ENCODE results near the gene NOVA2. TPM values are rescaled to one million over a fixed set of nuclear protein-coding genes. Genes with fewer than 3 reads are reported as not detected.

Gene NOVA2
- total and polyA plus RNA-seq, 2 donors (not counting 1 experiment from before 2014, with no cell fraction given), result not detected

DNA sequence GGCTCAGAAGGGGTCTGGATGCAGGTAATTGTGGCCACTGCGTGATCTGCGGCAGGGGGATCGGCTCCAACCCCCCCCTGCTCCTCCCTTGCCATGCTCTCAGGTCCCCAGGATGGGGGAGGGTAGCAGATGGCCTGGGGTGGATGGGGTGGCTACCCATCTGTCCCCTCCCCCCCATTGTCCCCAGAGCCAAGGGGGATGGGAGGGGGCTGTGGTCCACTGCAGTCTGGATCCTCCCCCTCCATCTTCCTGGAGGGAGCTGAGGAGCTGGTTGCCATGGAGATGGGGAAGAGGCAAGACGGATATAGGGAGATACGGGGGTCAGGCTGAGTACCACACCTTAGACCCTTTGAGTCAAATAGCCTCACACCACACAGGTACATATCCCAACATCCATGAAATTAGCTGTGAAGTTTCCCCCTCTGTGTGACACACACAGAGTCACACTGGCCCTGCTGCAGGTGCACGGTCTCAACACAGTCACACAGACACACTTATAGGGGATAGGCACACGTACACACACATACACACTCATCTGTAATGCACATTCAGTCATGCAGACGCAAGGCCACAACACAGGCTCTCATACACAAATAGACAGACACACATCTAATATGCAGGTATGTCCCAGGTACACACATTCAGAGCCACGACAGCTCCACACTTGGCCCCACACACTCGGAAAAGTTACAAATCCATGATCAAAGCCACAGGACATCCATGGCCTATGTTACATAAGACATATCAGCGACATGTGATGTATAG is 1.8 kb upstream of the NOVA2 start:
- no peak for DNase-seq
- CTCF ChIA-PET, result interaction anchor here (1.3 kb wide), 1 partner anchor 14 kb away, joined by 4 read pairs; no protein-coding TSS in a partner anchor
- H3K4me1 Mint-ChIP-seq, result peaks cover 18% of the 10 kb centered on the region

More for the DNA sequence above, 1.8 kb upstream of the NOVA2 start:
- H3K27me3 ChIP-seq (replicated peaks in 1 of 4; ENCODE audit: control extremely low read depth in 1 of 4, control insufficient read depth in 3 of 4, insufficient read depth in 4 of 4, low read length in 3 of 4), result peaks cover 0 to 65% (median 34%) of the 10 kb centered on the region in 4 experiments
- no peak overlapping the region for H3K9ac ChIP-seq (ENCODE audit: low read length)
- intact Hi-C loops (cut with micrococcal nuclease), result no loop called here
- Mint-ChIP-seq H3K27me3 (peaks cover 64% of the 10 kb centered on the region), H3K27ac (no peak overlapping the region), H3K4me3 (no peak overlapping the region), H3K9me3 (ENCODE audit: insufficient read depth) (no peaks in the 10 kb centered on the region)
- POLR2A ChIA-PET, result no interaction called here
- H3K4me3 ChIP-seq (ENCODE audit: control extremely low read depth in 1 of 5, extremely low read depth in 1 of 5, insufficient read depth in 1 of 5, low read depth in 2 of 5, low read length in 4 of 5), result no peak overlapping the region
- no peak overlapping the region for H3K4me2 ChIP-seq (replicated peaks; ENCODE audit: low read depth, low read length, poor library complexity, severe bottlenecking)
- H3K27ac ChIP-seq (ENCODE audit: low read length in 2 of 2), result no peak overlapping the region
- peaks cover 0 to 35% (median 3%) of the 10 kb centered on the region in 3 donors for H3K9me3 ChIP-seq (ENCODE audit: control extremely low read depth in 1 of 3, control insufficient read depth in 2 of 3, insufficient read depth in 1 of 3, low read length in 2 of 3)
- peaks cover 26 to 30% of the 10 kb centered on the region in 2 donors for H3K4me1 ChIP-seq (ENCODE audit: control insufficient read depth in 2 of 2, insufficient read depth in 2 of 2, low read length in 2 of 2)
- no peak for ATAC-seq (ENCODE audit: low read depth)
- WGBS (ENCODE audit: insufficient coverage), result 85% methylated on average over 7 of the region's 11 CpGs
- H4K20me1 ChIP-seq (ENCODE audit: control insufficient read depth, insufficient read depth, low read length, poor library complexity, severe bottlenecking), result no peaks in the 10 kb centered on the region
- no peak overlapping the region for H2AFZ ChIP-seq (ENCODE audit: insufficient read depth, low read depth, low read length, poor library complexity, severe bottlenecking)
- no peak for TF ChIP-seq EZH2 (IDR thresholded peaks at IDR 0.05; ENCODE audit: borderline replicate concordance, insufficient read depth, low read depth, low read length, poor library complexity, severe bottlenecking)
- TF ChIP-seq, protein P1, sequence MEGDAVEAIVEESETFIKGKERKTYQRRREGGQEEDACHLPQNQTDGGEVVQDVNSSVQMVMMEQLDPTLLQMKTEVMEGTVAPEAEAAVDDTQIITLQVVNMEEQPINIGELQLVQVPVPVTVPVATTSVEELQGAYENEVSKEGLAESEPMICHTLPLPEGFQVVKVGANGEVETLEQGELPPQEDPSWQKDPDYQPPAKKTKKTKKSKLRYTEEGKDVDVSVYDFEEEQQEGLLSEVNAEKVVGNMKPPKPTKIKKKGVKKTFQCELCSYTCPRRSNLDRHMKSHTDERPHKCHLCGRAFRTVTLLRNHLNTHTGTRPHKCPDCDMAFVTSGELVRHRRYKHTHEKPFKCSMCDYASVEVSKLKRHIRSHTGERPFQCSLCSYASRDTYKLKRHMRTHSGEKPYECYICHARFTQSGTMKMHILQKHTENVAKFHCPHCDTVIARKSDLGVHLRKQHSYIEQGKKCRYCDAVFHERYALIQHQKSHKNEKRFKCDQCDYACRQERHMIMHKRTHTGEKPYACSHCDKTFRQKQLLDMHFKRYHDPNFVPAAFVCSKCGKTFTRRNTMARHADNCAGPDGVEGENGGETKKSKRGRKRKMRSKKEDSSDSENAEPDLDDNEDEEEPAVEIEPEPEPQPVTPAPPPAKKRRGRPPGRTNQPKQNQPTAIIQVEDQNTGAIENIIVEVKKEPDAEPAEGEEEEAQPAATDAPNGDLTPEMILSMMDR (IDR thresholded peaks at IDR 0.05), result no peak
- no peaks in the 10 kb centered on the region for H3K36me3 ChIP-seq (replicated peaks in 1 of 2; ENCODE audit: control extremely low read depth in 1 of 2, control insufficient read depth in 1 of 2, extremely low read depth in 1 of 2, insufficient read depth in 2 of 2, low read length in 1 of 2)
- H3K79me2 ChIP-seq (ENCODE audit: control insufficient read depth, insufficient read depth, low read length), result no peaks in the 10 kb centered on the region

Data from B cell (primary cell).